Ascending aorta (tissue), 2 donors: ENCODE data around the gene COLEC11. TPM values are rescaled to one million over a fixed set of nuclear protein-coding genes. Genes with fewer than 3 reads are reported as not detected.

ENCODE experiments used
- DNase-seq, 2 donors: peaks; one replicate each; pipeline ENCODE4 v3.0.0-alpha.2; 2019; ENCODE audit warnings: low spot score in 2 of 2
- H3K27ac ChIP-seq, 2 donors: fragments of 200-600 bp; sonication (generic); one replicate each; pipeline ENCODE4 v1.5.1; 2016 to 2017; ENCODE audit warnings: mild to moderate bottlenecking in 1 of 2
- H3K27me3 ChIP-seq: fragments of 200-600 bp; sonication (generic); one replicate; pipeline ENCODE4 v1.5.1; 2017
- H3K36me3 ChIP-seq, 2 donors: fragments of 200-600 bp; sonication (generic); one replicate each; pipeline ENCODE4 v1.5.1; 2016
- H3K4me1 ChIP-seq, 2 donors: fragments of 200-600 bp; sonication (generic); one replicate each; pipeline ENCODE4 v1.5.1; 2016 to 2017; ENCODE audit warnings: mild to moderate bottlenecking in 1 of 2
- H3K4me3 ChIP-seq, 2 donors: fragments of 200-600 bp; sonication (generic); one replicate each; pipeline ENCODE4 v1.5.1; 2016 to 2017; ENCODE audit warnings: mild to moderate bottlenecking in 1 of 2
- H3K9me3 ChIP-seq, 2 donors: fragments of 200-600 bp; sonication (generic); one replicate each; pipeline ENCODE4 v1.5.1; 2016
- CTCF ChIP-seq, 3 experiments: fragments of 200-600 bp in 2 of 3; fragments of 450-650 bp in 1 of 3; sonication (generic) in 2 of 3; IDR thresholded peaks; one replicate each; pipeline ENCODE4 v1.5.1; 2016 to 2019; ENCODE audit warnings: antibody characterized with exemption in 3 of 3, mild to moderate bottlenecking in 1 of 3, moderate library complexity in 1 of 3
- intact Hi-C: fragments of 100-400 bp; cut with DNase I; formaldehyde crosslinking; loops from one replicate; pipeline ENCODE4 v1.15.1; 2023
- total RNA-seq: library from RNA; depleted of rRNA; stranded (reverse); fragments of >200 nt; gene quantifications from one replicate; pipeline ENCODE4 v1.1.0, GENCODE V29; 2016

The COLEC11 gene
- total RNA-seq, 1 donor from 2014 or later, result 0.75 TPM

DNA sequence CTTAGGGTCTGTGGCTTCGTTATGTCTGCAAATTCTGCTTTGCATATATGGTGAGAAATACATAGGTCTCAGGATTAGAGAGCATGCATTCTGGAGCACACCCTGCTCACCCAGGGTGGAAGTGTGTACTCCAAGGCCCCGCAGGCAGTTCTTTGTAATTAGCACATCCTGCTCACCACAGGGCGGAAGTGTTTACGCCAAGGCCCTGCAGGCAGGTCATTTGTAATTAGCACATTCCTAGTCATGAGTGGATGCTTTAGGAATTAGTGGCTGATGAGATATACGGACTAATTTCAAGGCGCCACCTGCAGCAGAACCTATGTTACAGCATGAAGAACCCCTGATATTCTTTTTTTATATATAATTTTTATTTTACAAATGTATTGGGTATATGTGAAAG lies 67.3 kb downstream of the COLEC11 start:
- no peak for TF ChIP-seq CTCF (IDR thresholded peaks at IDR 0.05)
- Histone ChIP-seq H3K9me3 (no peaks in the 10 kb centered on the region), H3K4me1 (no peaks in the 10 kb centered on the region), H3K27ac (no peak overlapping the region), H3K4me3 (no peak overlapping the region), H3K36me3 (no peaks in the 10 kb centered on the region), H3K27me3 (no peaks in the 10 kb centered on the region)
- DNase-seq, result peak in 1 of 2 donors; percentile 7
- intact Hi-C loops, result no loop called here

DNA sequence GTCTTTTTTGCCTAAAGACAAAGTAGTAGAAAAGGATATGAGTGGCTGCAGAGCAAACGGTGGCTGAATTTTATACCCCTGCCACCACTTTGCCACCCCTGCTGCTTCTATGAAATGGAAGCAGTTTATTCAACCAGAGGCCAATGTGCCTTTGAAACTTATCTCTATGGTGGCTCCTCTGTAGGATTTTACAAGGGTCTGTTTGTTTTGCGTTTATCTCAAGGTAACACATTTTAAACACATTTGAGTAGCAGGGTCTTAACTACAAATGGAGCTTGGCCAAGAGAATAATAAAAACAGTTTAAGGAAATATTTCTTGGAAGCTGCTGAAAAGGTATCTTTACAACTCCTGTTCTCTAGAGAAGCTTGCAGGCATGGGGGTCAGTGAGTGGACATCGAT lies 69.2 kb downstream of the COLEC11 start:
- intact Hi-C loops, result no loop called here
- no peaks in the 10 kb centered on the region for H3K27me3 ChIP-seq
- no peaks in the 10 kb centered on the region for H3K36me3 ChIP-seq
- H3K4me1 ChIP-seq, result no peaks in the 10 kb centered on the region
- H3K4me3 ChIP-seq, result no peak overlapping the region
- DNase-seq, result peak in 1 of 2 donors; percentile 21
- TF ChIP-seq CTCF (IDR thresholded peaks at IDR 0.05), result no peak
- H3K9me3 ChIP-seq, result no peaks in the 10 kb centered on the region
- H3K27ac ChIP-seq, result no peak overlapping the region

DNA sequence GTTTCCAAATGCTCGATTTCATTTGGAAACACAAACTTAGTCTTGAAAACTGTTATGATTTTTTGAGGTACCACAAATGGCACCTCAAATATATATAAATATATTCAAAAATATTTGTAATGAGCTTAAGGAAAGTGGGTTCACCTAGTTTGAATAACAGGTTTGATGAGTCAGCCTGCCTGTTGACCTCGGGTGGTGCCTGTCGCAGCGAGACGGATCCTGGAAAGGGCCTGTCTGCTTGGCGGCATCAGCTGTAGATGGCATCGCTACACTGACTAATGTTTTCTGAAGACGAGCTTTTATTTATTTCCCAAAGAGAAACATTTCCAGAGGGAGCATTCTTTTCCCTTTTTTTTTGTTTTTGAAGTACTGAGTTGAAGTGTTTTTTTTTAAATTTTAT lies 70.0 kb downstream of the COLEC11 start:
- Histone ChIP-seq H3K36me3 (no peaks in the 10 kb centered on the region), H3K27me3 (no peaks in the 10 kb centered on the region), H3K9me3 (no peaks in the 10 kb centered on the region), H3K4me1 (no peaks in the 10 kb centered on the region), H3K27ac (no peak overlapping the region), H3K4me3 (no peak overlapping the region)
- intact Hi-C loops, result no loop called here
- TF ChIP-seq CTCF (IDR thresholded peaks at IDR 0.05), result no peak
- DNase-seq, result no peak

DNA sequence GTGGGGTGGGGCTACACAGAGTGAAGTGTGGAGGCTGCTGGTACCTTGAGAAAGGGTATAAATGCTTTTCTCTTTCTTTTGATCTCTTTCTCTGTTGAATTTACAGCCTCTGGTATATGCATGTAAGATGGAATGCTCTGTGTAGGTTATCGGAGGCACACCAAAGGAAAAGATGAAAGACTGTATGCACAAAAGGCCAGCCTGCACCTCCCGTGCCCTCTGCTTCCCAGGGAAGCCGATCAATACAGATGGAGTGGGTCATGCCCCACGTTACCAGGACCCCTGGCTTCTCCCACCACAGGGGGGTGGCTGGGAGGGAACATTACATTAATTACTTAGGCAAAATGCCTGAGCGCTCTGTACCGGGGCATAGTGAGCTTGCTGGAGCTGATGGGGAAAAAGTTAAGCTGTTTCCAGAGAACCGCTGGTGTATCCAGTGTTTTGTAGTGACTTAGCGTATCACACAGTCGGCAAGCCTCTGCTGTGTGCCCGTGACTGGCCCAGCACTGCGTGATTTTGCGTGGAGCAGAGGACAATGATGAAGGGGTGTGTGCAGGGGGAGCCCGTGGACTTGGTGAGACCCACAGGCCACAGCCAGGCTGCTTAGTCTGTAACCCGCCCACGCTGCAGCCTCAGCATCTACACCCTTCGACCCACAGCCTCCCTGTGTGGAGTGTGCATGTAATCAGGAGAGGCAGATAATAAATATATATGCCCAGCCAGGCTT lies 71.1 kb downstream of the COLEC11 start:
- H3K4me1 ChIP-seq, result no peaks in the 10 kb centered on the region
- no peaks in the 10 kb centered on the region for H3K27me3 ChIP-seq
- no peaks in the 10 kb centered on the region for H3K9me3 ChIP-seq
- H3K36me3 ChIP-seq, result no peaks in the 10 kb centered on the region
- H3K4me3 ChIP-seq, result no peak overlapping the region
- intact Hi-C loops, result no loop called here
- DNase-seq, result peak in 1 of 2 donors; percentile 45
- no peak for TF ChIP-seq CTCF (IDR thresholded peaks at IDR 0.05)
- H3K27ac ChIP-seq, result no peak overlapping the region

GRCh38 chr2:3666613-3666975 lies 71.7 kb downstream of the COLEC11 start:
- no peak for DNase-seq
- intact Hi-C loops, result no loop called here
- H3K27ac ChIP-seq, result no peak overlapping the region
- H3K9me3 ChIP-seq, result no peaks in the 10 kb centered on the region
- H3K27me3 ChIP-seq, result no peaks in the 10 kb centered on the region
- H3K4me1 ChIP-seq, result no peaks in the 10 kb centered on the region
- no peaks in the 10 kb centered on the region for H3K36me3 ChIP-seq
- no peak for TF ChIP-seq CTCF (IDR thresholded peaks at IDR 0.05)
- H3K4me3 ChIP-seq, result no peak overlapping the region
